ENCODE results near the gene SLC16A13. TPM values are rescaled to one million over a fixed set of nuclear protein-coding genes. Genes with fewer than 3 reads are reported as not detected.
A peak's percentile ranks its signal among the peaks of the same experiment; 100 is the strongest.
"Not testable (repeated sequence)": the region's sequence is repeated elsewhere in the genome, so short reads cannot be mapped to it uniquely, and the experiment has no call there.

Gene SLC16A13
- 1.4 TPM for total RNA-seq
- long read RNA-seq, partial matches to known transcripts: 1 of 1 reads
- long read RNA-seq, other reads (novel, unspliced or antisense): 0 of 1 reads

GRCh38 chr17:7035591-7036368 lies at the start of gene SLC16A13:
Gene SLC16A13 (plus strand): TSS chr17:7036015. CDS start chr17:7036383, 368 bp downstream.
- H3K9me3 ChIP-seq (replicated peaks): no peaks in the 10 kb centered on the region
- peak; percentile 94 for DNase-seq
- H3K36me3 ChIP-seq: no peaks in the 10 kb centered on the region
- TF ChIP-seq CTCF (IDR thresholded peaks at IDR 0.05; ENCODE audit: borderline replicate concordance): no peak
- peak within 1 kb of the TSS; percentile 72 for H3K4me3 ChIP-seq
- peaks cover 34% of the 10 kb centered on the region for H3K4me1 ChIP-seq
- peak within 1 kb of the TSS; percentile 92 for H3K27ac ChIP-seq (replicated peaks)
- no peaks in the 10 kb centered on the region for H3K27me3 ChIP-seq (ENCODE audit: low read depth)
- intact Hi-C loops (cut with micrococcal nuclease): no loop called here

- no peaks in the 10 kb centered on the region for H3K27me3 ChIP-seq (ENCODE audit: low read depth)
- TF ChIP-seq CTCF (IDR thresholded peaks at IDR 0.05; ENCODE audit: borderline replicate concordance): no peak
- intact Hi-C loops (cut with micrococcal nuclease): no loop called here
- no peaks in the 10 kb centered on the region for H3K36me3 ChIP-seq
- H3K27ac ChIP-seq (replicated peaks): no peak overlapping the region
- H3K4me3 ChIP-seq: no peak overlapping the region
- H3K9me3 ChIP-seq (replicated peaks): no peaks in the 10 kb centered on the region
- no peak for DNase-seq
- no peaks in the 10 kb centered on the region for H3K4me1 ChIP-seq
Measured at GRCh38 chr17:6986676-6987075, 49.1 kb upstream of the SLC16A13 start.

GRCh38 chr17:6989779-6990178 lies 46.0 kb upstream of the SLC16A13 start:
- no peak for TF ChIP-seq CTCF (IDR thresholded peaks at IDR 0.05; ENCODE audit: borderline replicate concordance)
- no peak overlapping the region for H3K4me3 ChIP-seq
- no peak overlapping the region for H3K27ac ChIP-seq (replicated peaks)
- no peaks in the 10 kb centered on the region for H3K27me3 ChIP-seq (ENCODE audit: low read depth)
- DNase-seq: no peak
- no peaks in the 10 kb centered on the region for H3K36me3 ChIP-seq
- H3K9me3 ChIP-seq (replicated peaks): no peaks in the 10 kb centered on the region
- intact Hi-C loops (cut with micrococcal nuclease): no loop called here
- peaks cover 7% of the 10 kb centered on the region for H3K4me1 ChIP-seq

- H3K9me3 ChIP-seq (replicated peaks); H3K27me3 ChIP-seq (ENCODE audit: low read depth): not testable (repeated sequence)
Measured at GRCh38 chr17:6993613-6994056, 42.2 kb upstream of the SLC16A13 start.

GRCh38 chr17:6994118-6994598 lies 41.7 kb upstream of the SLC16A13 start:
- DNase-seq: no peak
- Histone ChIP-seq H3K36me3 (peaks cover 12% of the 10 kb centered on the region), H3K27me3 (ENCODE audit: low read depth) (no peaks in the 10 kb centered on the region), H3K9me3 (replicated peaks) (no peaks in the 10 kb centered on the region), H3K4me1 (peaks cover 19% of the 10 kb centered on the region), H3K27ac (replicated peaks) (no peak overlapping the region), H3K4me3 (no peak overlapping the region)
- TF ChIP-seq CTCF (IDR thresholded peaks at IDR 0.05; ENCODE audit: borderline replicate concordance): no peak
- intact Hi-C loops (cut with micrococcal nuclease): no loop called here

More at GRCh38 chr17:6993613-6994056, 42.2 kb upstream of the SLC16A13 start:
- H3K4me3 ChIP-seq; H3K27ac ChIP-seq (replicated peaks); H3K36me3 ChIP-seq; DNase-seq; intact Hi-C loops (cut with micrococcal nuclease): not testable (repeated sequence)
- peaks cover 19% of the 10 kb centered on the region for H3K4me1 ChIP-seq

GRCh38 chr17:6994666-6995256 lies 41.1 kb upstream of the SLC16A13 start:
- intact Hi-C loops (cut with micrococcal nuclease): no loop called here

More at GRCh38 chr17:6994666-6995256, 41.1 kb upstream of the SLC16A13 start:
- Histone ChIP-seq H3K4me1 (peaks cover 19% of the 10 kb centered on the region), H3K27ac (replicated peaks) (no peak overlapping the region), H3K27me3 (ENCODE audit: low read depth) (no peaks in the 10 kb centered on the region), H3K9me3 (replicated peaks) (no peaks in the 10 kb centered on the region), H3K4me3 (no peak overlapping the region), H3K36me3 (peaks cover 17% of the 10 kb centered on the region)
- TF ChIP-seq CTCF (IDR thresholded peaks at IDR 0.05; ENCODE audit: borderline replicate concordance): no peak
- DNase-seq: no peak

All from left ventricle myocardium inferior (tissue), 1 donor.